Thyroid gland (tissue), 4 donors: ENCODE results near the gene RPL4. TPM values are rescaled to one million over a fixed set of nuclear protein-coding genes. Genes with fewer than 3 reads are reported as not detected.

Experiments used
- DNase-seq, 2 donors: peaks; one replicate each; pipeline ENCODE4 v3.0.0-alpha.2; 2019
- H3K27ac ChIP-seq, 3 donors: fragments of 200-600 bp; sonication (generic); 1 replicate in 2 of 3; 2 replicates in 1 of 3; pipeline ENCODE4 v1.5.1; 2016 to 2019; ENCODE audit warnings: mild to moderate bottlenecking in 1 of 3, moderate library complexity in 1 of 3
- H3K27me3 ChIP-seq: fragments of 200-600 bp; sonication (generic); one replicate; pipeline ENCODE4 v1.5.1; 2019
- H3K36me3 ChIP-seq, 2 donors: fragments of 200-600 bp; sonication (generic); one replicate each; pipeline ENCODE4 v1.5.1; 2016 to 2019
- H3K4me1 ChIP-seq, 2 donors: fragments of 200-600 bp; sonication (generic); one replicate each; pipeline ENCODE4 v1.5.1; 2017 to 2019
- H3K4me3 ChIP-seq, 3 donors: fragments of 200-600 bp; sonication (generic); replicated peaks in 1 of 3; 1 replicate in 2 of 3; 2 replicates in 1 of 3; pipeline ENCODE4 v1.5.1; 2016; ENCODE audit warnings: mild to moderate bottlenecking in 1 of 3
- H3K9me3 ChIP-seq: fragments of 200-600 bp; sonication (generic); one replicate; pipeline ENCODE4 v1.5.1; 2017
- POLR2A ChIP-seq, 2 donors: fragments of 450-650 bp; IDR thresholded peaks; one replicate each; pipeline ENCODE4 v1.6.1; 2017; ENCODE audit warnings: antibody characterized with exemption in 2 of 2, mild to moderate bottlenecking in 2 of 2, moderate library complexity in 1 of 2
- WGBS, 2 donors: methylation state at CpG; one replicate each; pipeline ENCODE4 v1.1.5; 2017; 5-methylcytosine and 5-hydroxymethylcytosine counted together
- intact Hi-C: fragments of 100-400 bp; cut with DNase I; formaldehyde crosslinking; loops from one replicate; pipeline ENCODE4 v1.15.1; 2023
- microRNA-seq: library from miRNA; unstranded; fragments of <30 nt; microRNA quantifications from one replicate; pipeline ENCODE4, GENCODE V29; 2016
- small RNA-seq: library from RNA; depleted of rRNA; stranded (forward); fragments of <200 nt; gene quantifications from one replicate; pipeline ENCODE3, GENCODE V24; 2016
- total RNA-seq, 4 donors: library from RNA; depleted of rRNA; stranded (reverse); fragments of >200 nt; gene quantifications; one replicate each; pipeline ENCODE4 v1.2.3, GENCODE V29; 2016
- TF ChIP-seq, protein P1 (sequence below), 6 experiments: fragments of 200-600 bp in 3 of 6; fragments of 450-650 bp in 3 of 6; sonication (generic) in 3 of 6; IDR thresholded peaks; one replicate each; pipeline ENCODE4 v1.5.1; 2016 to 2019; ENCODE audit warnings: antibody characterized with exemption in 6 of 6, mild to moderate bottlenecking in 2 of 6, inconsistent platforms in 1 of 6, moderate library complexity in 1 of 6

Gene RPL4
- total RNA-seq, 4 donors from 2014 or later, result 3,485 to 7,540 (median 5,598) TPM

DNA sequence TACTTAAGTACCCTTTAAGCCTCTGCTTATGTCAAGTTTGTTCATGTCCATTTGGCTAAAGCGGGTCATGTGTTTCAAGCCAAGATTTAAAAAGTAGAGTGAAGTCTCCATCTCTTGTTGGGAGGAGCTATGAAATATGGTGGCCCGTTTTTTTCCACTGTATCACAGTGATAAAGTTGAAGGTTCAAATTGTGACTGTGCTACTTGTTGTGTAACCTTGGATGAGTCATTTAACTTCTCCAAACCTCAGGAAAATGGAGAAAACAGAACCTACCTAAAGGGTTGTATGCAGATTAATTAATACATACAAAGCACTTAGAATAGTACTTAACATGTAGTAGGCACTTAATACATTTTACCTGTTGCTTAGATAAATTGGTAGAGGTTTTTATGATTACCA, 50.5 kb downstream of the RPL4 start:
- no peak overlapping the region for H3K4me3 ChIP-seq
- TF ChIP-seq, protein P1, sequence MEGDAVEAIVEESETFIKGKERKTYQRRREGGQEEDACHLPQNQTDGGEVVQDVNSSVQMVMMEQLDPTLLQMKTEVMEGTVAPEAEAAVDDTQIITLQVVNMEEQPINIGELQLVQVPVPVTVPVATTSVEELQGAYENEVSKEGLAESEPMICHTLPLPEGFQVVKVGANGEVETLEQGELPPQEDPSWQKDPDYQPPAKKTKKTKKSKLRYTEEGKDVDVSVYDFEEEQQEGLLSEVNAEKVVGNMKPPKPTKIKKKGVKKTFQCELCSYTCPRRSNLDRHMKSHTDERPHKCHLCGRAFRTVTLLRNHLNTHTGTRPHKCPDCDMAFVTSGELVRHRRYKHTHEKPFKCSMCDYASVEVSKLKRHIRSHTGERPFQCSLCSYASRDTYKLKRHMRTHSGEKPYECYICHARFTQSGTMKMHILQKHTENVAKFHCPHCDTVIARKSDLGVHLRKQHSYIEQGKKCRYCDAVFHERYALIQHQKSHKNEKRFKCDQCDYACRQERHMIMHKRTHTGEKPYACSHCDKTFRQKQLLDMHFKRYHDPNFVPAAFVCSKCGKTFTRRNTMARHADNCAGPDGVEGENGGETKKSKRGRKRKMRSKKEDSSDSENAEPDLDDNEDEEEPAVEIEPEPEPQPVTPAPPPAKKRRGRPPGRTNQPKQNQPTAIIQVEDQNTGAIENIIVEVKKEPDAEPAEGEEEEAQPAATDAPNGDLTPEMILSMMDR (IDR thresholded peaks at IDR 0.05), result no peak
- TF ChIP-seq POLR2A (IDR thresholded peaks at IDR 0.05), result no peak
- H3K4me1 ChIP-seq, result no peaks in the 10 kb centered on the region
- intact Hi-C loops, result no loop called here
- H3K27ac ChIP-seq, result no peak overlapping the region
- no peaks in the 10 kb centered on the region for H3K36me3 ChIP-seq
- WGBS, 2 donors, result 93 to 97% methylated on average over 2 of the region's 2 CpGs
- DNase-seq, result no peak
- H3K27me3 ChIP-seq, result no peaks in the 10 kb centered on the region
- H3K9me3 ChIP-seq, result no peaks in the 10 kb centered on the region

GRCh38 chr15:66452971-66453580, 51.6 kb downstream of the RPL4 start:
- Histone ChIP-seq H3K4me3 (no peak overlapping the region), H3K9me3 (no peaks in the 10 kb centered on the region), H3K36me3 (no peaks in the 10 kb centered on the region), H3K27ac (no peak overlapping the region), H3K4me1 (no peaks in the 10 kb centered on the region), H3K27me3 (no peaks in the 10 kb centered on the region)
- no peak for DNase-seq
- intact Hi-C loops, result no loop called here
- 92 to 97% methylated on average over 1 of the region's 1 CpG for WGBS, 2 donors
- TF ChIP-seq, protein P1 (IDR thresholded peaks at IDR 0.05), result no peak
- TF ChIP-seq POLR2A (IDR thresholded peaks at IDR 0.05), result no peak

DNA sequence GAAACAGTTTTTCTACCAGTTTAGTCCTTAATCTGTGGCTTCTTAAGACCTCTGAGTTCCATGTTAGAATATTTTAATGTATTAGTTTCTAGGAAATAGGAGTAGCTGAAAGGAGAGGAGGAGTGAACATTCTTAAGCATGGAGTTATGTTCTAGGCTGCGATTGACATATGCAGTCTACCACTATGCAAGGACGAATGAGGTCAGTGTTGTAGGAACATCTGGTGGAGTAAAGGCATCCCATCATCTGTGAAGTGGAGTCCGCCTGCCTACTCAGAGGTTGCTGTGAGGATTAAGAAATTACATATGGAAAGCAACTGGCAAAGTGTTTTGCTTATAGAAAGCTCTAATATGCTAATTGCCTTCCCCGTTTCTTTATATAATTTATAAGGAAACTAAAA, 52.2 kb downstream of the RPL4 start:
- intact Hi-C loops, result no loop called here
- H3K36me3 ChIP-seq, result no peaks in the 10 kb centered on the region
- no peak overlapping the region for H3K4me3 ChIP-seq
- H3K4me1 ChIP-seq, result no peaks in the 10 kb centered on the region
- no peaks in the 10 kb centered on the region for H3K27me3 ChIP-seq
- WGBS, 2 donors, result 94 to 96% methylated on average over 4 of the region's 4 CpGs
- no peak for DNase-seq
- no peak overlapping the region for H3K27ac ChIP-seq
- H3K9me3 ChIP-seq, result no peaks in the 10 kb centered on the region
- TF ChIP-seq POLR2A (IDR thresholded peaks at IDR 0.05), result no peak
- TF ChIP-seq, protein P1 (IDR thresholded peaks at IDR 0.05), result no peak

Small RNAs within 50 kb of the gene (microRNA-seq; reads per million reads assigned to microRNA genes)
- not detected for gene MIR4512

Small RNAs within 50 kb of the gene (small RNA-seq; reads per million reads assigned to genes)
- gene MIR4512 (not detected), gene RF01159 (not detected), gene SNORD16 (not detected), gene SNORD18A (not detected), gene SNORD18B (not detected), gene SNORD18C (not detected)

Other genes starting within 250 kb of the RPL4 start
- gene DIS3L, start 211.3 kb downstream of the RPL4 start, total RNA-seq, result 10 to 100 TPM; 20.8 to 49.8 (median 37.8) TPM
- 1 to 10 TPM; 4.5 to 7.5 (median 6.5) TPM for gene TIPIN, start 148.2 kb downstream of the RPL4 start, total RNA-seq
- gene MAP2K1, start 117.9 kb downstream of the RPL4 start, total RNA-seq, result 10 to 100 TPM; 18.1 to 25.4 (median 25.3) TPM
- 10 to 100 TPM; 26.3 to 79.2 (median 40.5) TPM for gene SNAPC5, start 7.1 kb downstream of the RPL4 start, total RNA-seq
- 1 to 10 TPM; 3.8 to 6.4 (median 5.3) TPM for gene ZWILCH, start 471 bp upstream of the RPL4 start, total RNA-seq
- gene LCTL, start 61.1 kb upstream of the RPL4 start, total RNA-seq, result not detected
- 100 to 1,000 TPM in 1 of 4 donors, 10 to 100 TPM in 3; 59.3 to 118 (median 62.3) TPM for gene SMAD6, start 197.4 kb upstream of the RPL4 start, total RNA-seq